Posterior vena cava (tissue), 2 donors: ENCODE data around the gene TMTC1. TPM values are rescaled to one million over a fixed set of nuclear protein-coding genes. Genes with fewer than 3 reads are reported as not detected.

Experiments
- DNase-seq: peaks from one replicate; pipeline ENCODE4 v3.0.0-alpha.2; 2020; ENCODE audit warnings: low spot score
- intact Hi-C, 2 donors: fragments of 100-400 bp; cut with DNase I; formaldehyde crosslinking; loops; one replicate each; pipeline versions ENCODE4 v1.14.1 to v1.14.2; 2022 to 2023
- total RNA-seq, 2 donors: library from RNA; stranded (reverse); fragmentation: NEBNext Ultra II Directional; extraction: Animal tissue kit (Norgen Biotek cat#: 25700); gene quantifications; one replicate each; pipeline ENCODE4 v1.2.1, GENCODE V29; 2021
- donor health status: DM: yes; HTN: yes; CAD: no.
- donor health status: DM: yes; HTN: yes; CAD: no.

The TMTC1 gene
- total RNA-seq, 2 donors from 2014 or later: 54.7 to 63.8 TPM

DNA sequence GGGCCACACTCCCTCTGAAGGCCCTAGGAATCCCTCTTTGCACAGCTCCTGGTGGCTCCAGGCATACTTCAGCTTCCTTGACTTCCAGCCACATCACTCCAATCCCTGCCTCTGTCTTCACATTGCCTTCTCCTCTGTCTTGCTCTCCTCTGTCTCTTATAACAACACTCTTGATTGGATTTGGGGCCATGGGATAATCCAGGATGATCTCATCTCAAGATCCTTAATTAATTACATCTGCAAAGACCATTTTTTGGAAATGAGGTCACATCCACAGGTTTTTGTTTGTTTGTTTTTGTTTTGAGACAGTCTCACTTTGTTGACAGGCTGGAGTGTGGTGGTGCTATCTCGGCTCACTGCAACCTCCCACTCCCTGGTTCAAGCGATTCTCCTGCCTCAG is 88.7 kb downstream of the TMTC1 start:
- no peak for DNase-seq
- intact Hi-C loops: no loop called here

DNA sequence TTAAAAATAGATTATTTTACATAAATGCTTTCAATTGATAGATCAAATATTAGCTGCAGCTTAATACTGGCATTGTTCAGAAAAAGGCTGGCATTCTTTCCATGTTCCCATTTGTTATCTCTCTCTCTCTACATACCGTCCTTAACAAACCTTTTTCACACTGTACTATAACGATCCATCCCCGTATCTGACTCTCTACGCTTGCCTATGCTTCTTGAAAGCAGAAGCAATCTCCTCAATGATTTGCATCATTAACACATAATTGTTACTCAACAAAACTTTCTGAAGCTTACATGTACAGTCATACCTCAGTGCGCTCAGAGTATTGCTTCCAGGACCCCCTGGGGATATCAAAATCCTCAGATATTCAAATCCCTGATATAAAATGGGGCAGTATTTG is 89.7 kb downstream of the TMTC1 start:
- intact Hi-C loops: no loop called here
- no peak for DNase-seq

DNA sequence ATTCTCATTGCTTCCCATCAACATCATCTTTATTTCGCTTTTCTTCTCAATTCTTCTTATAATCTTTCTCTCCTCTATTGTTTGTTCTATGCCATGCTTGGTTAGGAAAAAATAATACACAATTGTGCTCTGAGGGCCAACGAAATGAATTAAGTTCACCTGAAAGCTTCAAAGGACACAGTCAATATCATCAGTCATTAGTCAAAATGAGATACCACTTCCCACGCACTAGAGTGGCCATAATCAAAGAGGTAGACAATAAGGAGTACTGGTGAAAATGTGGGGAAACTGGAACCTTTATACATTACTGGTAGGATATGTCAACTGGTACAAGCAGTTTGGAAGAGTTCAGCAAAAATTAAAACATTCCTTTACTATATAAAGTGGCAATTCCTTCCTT is 91.5 kb downstream of the TMTC1 start:
- no peak for DNase-seq
- intact Hi-C loops: no loop called here

DNA sequence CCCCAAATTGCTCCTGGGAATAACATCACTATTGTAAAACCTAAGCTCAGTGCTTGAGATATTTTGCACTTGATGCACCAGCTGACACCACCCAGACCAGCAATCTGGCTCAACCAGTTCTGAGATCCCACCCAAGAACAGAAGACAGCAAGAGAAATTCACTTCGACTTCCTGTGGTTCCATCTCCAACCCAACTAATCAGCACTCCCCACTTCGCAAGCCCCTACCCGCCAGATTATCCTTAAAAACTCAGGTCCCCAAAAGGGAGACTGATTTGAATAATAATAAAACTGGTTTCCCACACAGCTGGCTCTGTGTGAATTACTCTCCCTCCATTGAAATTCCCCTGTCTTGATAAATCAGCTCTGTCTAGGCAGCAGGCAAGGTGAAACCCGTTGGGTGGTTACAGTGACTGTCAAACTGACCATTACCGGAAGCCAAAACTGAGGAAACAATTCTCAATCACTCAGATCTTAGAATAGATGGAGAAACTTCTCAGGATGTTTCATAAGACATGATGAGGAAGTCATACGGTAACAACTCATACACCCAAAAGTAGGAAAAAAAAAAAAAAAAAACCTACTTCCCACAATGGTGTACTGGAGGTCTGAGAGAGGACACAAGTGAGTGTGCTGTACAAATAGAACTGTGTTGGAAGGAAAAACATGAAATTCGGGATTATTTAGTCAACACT is 92.4 kb downstream of the TMTC1 start:
- no peak for DNase-seq
- intact Hi-C loops: no loop called here

DNA sequence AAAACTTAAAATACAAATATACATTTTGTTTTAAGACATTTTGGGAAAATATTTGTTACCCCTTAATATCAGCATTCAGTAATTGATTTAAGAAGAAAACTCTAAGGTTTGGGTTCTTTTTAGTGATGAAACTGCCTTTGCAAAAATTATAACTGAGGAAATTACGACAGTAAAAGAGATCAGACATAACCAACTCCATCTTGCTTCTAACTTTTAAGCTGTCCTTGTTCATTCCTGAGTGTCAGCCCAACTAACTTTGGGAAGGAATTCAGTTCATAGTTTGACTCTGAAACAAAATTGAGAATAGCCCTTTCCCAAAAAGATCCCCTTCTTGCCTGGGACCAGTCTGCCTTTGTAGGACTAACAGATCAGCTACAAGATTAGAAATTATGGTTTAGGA is 93.0 kb downstream of the TMTC1 start:
- intact Hi-C loops: no loop called here
- DNase-seq: no peak

DNA sequence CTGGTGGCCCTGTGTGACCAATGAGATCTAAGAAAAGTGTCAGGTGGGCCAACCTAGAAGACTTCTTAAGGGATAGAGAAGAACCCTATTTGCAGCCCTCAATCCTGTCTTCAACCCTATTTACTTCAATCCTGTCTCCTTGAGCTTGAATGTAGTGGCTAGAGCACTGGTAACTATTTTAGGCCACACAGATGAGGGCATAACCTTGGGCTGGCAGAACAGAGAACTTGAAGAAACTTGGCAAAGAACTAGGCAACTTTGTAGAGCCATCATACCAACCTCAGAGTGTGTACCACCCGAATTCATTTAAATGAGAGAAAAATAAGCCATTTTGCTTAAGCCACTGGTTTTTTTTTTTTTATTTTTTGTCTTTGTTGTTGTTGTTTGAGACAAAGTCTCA is 94.8 kb downstream of the TMTC1 start:
- no peak for DNase-seq
- intact Hi-C loops: no loop called here

DNA sequence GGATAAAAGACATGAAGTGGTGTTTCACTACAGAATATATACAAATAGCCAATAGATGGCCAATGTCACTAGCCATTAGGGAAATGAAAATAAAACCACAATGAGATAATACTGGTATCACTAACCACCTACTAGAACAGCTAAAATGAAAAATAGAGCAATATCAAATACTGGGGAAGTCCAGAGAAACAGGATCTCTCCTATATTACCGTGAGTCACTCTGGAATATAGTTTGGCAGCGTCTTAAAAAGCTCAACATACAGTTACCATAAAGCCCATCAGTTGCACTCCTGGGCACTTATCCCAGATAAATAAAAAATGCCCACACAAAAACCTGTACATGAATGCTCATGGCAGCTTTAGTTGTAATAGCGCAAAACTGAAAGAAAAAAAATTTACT is 101.7 kb downstream of the TMTC1 start:
- DNase-seq: no peak
- intact Hi-C loops: no loop called here

DNA sequence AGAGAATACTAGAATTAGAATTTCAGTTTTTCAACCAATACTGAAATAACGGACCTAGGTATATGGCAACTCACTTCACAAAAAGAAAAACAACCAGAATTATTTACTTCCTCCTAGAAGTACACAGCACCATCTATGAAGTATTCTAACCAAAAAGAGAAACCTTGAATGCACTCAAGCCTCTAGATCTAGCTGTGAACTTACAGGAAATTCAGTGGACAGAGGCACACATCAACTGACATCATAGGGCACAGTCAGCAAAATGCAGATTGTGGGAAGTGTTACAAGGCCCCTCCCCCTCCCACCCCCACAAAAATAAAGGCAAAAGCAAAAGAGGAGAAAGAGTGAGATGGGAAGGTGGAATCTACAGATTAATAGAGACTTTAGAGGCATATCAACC is 102.4 kb downstream of the TMTC1 start:
- intact Hi-C loops: no loop called here
- DNase-seq: no peak

DNA sequence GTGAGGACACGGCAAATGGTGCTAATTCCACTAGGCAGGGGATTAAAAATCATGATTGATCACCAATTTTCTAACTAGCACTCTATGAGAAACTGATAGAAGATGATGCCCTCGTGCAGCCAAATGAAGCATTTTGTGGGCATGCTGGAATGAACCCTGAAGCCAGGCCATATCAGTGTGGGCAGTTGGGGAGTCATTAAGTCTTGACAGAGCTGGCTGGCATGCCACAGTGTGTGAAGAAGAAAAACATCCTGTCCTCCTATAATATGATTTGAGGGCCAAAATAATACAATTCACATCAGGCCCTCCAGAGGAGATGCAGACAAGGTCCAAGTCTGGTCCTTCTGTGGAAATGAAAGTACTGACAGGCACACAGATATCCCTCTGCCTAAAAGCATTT is 107.1 kb downstream of the TMTC1 start:
- intact Hi-C loops: no loop called here

DNA sequence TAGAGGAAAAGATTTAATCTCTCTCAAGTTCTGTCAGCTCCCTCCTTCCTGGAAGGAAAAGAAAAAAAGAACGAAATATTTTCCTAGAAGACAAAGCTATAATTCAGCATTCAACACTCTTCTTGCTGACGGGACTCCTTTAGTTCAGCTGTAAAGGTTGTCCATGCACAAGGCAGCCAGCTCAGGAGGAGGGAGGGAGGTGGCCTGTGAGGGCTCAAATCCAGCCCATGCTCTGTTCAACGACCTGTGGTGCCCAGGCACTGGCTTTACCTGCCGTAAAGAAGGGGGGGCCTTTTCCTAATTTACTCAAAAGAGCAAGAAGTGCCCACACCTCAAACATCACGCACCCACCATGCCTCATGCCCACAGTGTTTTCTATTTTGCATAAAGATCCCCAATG is 109.3 kb downstream of the TMTC1 start:
- no peak for DNase-seq
- intact Hi-C loops: no loop called here

More for the DNA sequence above, 107.1 kb downstream of the TMTC1 start:
- no peak for DNase-seq

DNA sequence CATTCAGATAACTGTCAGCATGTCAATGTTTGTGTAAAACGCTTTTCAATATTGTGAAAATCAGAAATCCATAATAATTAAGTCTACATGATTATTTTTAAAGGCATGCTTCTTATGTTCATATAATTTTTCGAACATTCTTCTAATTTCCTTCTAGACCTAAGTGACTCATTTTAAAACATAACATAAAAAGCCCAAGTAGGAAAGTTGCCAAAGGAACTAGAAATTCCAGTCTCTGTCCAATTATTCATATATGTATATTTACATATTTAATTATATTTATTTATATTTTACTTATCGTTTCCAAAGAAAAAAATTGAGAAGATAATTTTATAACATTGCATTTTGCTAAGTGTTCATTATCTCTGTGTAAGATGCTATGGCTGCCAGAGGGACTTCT is 110.4 kb downstream of the TMTC1 start:
- intact Hi-C loops: no loop called here
- DNase-seq: no peak

DNA sequence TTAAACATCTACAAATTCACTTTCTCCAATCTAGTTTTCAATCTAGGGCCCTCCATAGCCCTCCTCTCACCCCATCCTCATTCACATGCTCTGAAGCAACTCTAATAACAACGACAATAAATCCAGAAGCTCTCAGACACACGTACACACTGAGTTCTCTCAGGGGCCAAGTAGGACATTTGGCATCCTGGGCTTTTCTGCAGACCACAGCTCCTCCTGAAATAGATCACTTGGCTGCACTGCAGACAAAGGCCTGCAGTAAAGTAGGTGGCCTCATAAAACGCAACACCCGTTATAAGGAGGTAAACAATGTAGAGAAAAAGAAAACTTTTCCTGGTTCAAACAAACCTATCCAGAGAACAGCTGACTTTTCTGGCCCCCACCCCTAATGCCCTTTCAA is 111.2 kb downstream of the TMTC1 start:
- intact Hi-C loops: no loop called here
- no peak for DNase-seq

DNA sequence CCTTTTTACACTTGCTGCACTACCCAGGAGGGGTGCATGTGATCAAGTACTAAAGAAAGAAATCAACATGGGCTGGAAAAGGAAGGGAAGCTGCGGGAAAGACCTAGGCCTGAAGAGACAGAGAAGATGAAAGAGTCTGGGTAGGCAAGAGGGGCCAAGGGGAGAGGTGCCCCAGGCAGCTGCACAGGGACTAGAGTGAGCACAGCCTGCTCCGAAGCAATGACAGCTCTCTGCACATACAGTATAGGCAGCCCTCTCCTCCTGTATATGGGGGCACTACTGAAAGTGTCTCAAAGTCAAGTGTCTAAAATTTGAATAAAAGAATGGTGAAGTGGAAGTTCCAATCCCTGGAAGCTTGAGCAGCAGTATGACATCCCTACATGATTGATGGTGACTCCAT is 112.0 kb downstream of the TMTC1 start:
- DNase-seq: no peak
- intact Hi-C loops: no loop called here

DNA sequence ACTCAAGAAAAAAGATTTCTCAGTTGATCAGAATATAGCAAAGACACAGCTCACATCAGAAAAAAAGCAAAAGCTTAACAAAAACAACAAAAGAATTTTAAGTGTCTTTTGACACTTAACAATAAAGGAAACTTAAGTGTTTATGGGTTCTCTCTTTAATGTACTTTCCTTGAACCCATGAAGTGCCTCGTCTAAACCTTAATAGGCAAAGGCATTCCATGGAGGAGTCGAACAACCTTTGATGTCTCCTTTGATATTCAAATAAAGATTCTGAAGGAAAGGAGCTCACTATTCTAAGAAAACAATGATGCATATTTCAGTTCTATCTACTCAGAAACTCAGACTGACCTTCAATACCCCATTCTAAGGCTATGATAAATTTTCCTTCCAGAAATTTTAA is 116.7 kb downstream of the TMTC1 start:
- no peak for DNase-seq
- intact Hi-C loops: no loop called here

DNA sequence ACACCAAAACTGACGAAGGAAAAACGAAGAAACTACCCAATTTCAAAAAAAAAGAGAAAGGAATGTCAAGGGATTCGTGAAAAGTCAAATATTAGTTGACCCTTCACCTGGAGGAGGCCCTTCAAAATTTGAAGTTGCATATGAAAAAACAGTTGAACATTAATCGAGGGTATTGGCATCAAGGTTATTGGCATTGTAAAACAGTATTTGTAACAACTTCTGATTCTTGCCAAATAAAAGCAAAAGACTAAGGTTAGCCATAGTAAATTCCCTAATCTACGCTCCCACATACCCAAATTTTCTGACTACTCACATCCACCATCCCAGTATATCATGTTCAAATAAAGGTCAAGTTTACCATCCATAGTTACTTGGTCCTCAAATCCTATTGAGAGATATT is 118.6 kb downstream of the TMTC1 start:
- intact Hi-C loops: no loop called here
- no peak for DNase-seq

DNA sequence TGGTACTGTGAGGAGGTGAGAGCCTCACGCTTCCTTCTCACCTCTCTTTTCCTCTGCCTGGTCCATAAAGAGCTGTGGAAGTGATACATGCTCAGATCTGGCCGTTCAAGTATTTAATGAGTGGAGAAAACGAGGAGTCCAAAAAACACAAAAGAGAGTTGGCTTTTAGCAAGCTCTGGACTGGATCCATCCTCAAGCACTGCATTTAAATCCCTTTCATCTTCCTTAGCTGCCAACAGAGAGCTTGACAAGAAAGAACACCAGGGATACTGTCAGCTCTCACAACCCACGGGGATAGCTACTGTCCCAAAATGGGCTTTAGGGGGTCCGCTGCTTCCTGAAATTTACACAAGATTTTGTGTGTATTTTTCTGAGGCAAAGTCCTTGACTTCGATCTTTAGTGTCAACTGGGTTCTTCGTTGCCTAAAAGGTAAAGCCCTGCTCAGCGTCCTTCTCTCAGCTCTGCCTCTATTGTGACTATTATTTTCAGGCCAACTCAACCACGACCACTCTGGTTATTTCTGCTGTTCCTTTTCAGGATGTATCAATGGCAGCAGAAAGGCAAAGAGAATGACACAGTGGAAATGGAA is 120.9 kb downstream of the TMTC1 start:
- intact Hi-C loops: no loop called here
- no peak for DNase-seq

DNA sequence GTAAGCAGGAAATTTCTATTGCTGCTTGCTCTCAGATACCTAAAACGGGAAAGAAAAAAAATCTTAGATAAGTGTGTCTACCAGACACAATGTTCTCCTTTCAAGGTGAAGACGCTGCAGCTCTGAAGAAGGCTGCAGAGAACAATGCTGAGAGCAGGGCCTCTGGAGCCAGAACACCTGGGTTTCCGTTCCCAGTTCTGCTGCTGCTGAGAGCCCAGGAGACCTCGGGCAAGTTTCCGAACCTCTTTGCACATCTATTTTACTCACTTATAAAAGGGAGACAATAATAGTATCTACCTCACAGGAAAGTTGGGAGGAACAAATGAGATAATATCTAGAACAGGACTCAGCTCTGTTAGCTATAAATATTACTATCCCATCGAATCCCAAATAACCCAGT is 122.9 kb downstream of the TMTC1 start:
- DNase-seq: no peak
- intact Hi-C loops: no loop called here

DNA sequence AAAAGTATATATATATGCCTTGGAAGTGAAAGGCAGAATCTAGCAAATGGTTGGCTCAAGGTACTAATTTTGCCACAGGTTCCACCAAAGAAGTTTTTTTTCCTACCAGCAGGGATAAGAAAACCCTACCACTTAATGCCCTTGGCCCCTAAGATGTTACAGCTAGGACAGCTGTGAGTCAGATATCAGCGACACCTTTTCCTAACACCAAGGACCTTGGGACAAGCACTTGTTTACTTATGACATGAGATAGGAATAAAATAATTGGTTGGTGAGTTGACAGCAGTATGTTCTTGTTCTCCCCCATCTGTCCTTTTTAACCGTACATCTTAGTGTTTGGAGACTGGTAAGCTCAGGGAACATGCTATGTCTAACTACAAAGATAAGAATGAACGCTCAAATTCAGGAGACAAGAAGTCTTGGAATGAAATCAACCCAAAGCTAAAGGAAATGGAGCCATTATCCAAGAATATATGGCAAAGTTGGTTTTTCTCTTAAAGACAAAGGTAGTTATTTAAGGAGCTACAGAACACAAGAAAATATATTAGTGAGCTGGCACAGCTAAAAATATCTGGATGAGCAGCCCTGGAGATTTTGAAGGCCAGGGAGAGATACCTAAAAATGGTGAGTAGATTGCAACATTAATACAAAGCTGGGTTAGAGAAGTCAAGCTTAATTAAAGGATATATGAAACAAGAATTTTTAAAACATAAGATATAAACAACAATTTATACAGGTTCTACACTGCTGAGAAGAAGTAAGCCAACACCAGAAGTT is 126.8 kb downstream of the TMTC1 start:
- no peak for DNase-seq
- intact Hi-C loops: no loop called here

DNA sequence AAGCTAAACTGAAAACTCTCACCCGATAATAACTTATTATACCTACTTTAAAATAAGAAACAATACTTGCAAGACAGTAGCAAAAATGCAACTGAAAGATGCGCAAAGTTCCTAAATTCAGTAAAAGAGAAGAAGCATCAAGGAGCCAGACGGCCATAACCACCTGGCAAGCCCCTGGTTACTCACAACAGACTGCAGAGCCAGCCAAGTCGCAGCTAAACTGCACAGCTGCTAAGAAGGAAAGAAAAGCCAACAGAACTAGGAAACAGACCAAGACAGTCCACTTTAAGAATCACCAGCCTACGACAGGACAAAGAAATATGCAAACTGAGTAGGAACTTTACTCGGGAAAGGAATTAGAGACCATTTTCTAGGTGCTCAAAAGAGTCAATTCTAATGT is 127.9 kb downstream of the TMTC1 start:
- intact Hi-C loops: no loop called here
- no peak for DNase-seq

DNA sequence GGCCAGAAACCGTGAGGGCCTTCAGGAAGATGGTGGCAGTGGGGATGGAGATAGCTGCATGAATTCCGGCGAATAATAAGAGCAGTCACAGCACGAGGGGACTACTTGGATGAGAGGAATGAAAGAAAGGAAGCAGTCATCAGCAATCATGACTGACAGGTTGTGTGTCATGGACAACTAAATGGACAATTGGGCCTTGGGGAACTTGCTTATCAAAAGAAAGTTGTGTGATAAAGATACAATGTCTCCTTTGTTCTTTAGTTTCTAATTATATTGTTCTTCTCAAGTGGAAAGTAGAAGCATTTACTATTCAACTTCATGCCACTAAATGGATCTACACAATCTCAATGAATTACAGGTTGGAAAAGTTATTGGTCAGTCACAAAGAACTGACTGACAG is 130.5 kb downstream of the TMTC1 start:
- intact Hi-C loops: no loop called here
- DNase-seq: no peak

DNA sequence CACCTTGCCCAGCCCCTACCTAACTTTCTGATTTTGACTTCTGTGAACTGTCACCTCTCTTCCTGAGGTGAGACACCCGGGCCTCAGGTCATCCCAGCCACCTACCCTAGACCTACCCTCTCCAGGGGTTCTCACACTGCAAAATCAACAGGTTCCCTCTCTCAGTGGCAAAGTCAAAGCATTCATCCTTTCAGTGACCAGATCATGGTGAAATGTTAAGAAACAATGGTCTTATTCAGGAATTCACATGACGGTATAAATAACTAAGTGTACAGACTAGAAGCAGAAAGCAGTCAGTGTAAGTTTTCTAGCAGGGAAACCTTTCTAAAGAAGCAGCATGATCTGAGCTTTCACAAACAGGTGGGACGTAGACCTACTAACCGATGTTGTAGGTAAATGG is 133.4 kb downstream of the TMTC1 start:
- no peak for DNase-seq
- intact Hi-C loops: no loop called here
